ENCODE data around the gene TMEM150A. TPM values are rescaled to one million over a fixed set of nuclear protein-coding genes. Genes with fewer than 3 reads are reported as not detected.

The TMEM150A gene
- total and polyA plus RNA-seq, 2 of the 13 experiments (the other 11 are each of a cell fraction or from before 2014, with no cell fraction given), result 30.1 to 70.4 TPM

DNA sequence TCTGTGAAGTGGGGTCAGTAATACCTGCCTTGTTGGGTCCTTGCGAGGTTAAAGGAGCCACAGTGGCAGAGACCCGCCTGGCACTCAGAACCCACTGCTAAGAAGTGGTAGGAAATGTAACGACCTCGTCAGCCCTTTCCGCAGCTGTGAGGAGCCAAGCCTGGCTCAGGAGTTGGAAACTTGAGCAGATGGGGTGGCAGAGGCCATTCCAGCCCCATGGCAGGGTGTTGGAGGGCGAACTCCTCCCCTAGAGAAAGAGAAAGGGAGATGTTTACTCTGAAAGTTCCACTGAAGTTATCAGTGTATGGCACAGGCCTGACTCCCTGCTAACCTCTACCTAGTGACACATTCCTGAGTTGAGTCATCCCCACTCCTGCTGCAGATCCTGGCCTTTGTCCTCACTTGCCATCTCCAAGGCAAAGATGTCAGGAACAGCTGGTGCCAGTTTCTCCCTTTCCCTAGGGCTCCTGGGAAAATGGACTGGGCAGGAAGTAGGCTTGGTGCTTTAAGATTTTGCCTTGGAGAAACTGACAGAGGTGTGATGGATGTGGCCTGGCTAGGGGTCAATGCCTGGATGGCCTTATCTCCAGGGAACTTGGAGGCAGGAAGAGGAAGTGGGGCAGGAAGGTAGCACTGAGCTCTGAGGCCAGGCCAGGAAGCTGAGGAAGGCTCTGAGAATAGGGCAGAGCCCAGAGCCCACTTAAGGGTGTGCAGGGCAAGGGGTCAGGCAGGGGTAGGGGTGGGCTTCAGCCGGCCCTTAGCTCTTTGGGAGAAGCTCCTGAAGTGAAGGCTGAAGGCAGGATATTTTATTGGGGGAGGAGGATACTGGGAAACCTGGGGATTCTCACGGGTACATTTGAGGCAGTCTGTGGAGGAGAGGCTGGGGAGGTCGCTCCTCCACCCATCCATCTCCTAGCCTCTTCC lies 17.4 kb downstream of the TMEM150A start (continued):
- no peak for TF ChIP-seq NR1H2 (CRISPR knock-in tag; IDR thresholded peaks at IDR 0.05; ENCODE audit: borderline replicate concordance, low read depth)
- TF ChIP-seq, protein P1, sequence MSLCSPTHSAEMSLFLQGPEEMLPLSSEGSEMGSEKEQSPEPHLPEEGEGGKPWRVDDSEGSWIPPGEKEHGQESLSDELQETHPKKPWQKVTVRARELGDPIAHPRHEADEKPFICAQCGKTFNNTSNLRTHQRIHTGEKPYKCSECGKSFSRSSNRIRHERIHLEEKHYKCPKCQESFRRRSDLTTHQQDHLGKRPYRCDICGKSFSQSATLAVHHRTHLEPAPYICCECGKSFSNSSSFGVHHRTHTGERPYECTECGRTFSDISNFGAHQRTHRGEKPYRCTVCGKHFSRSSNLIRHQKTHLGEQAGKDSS (CRISPR knock-in tag; IDR thresholded peaks at IDR 0.05; ENCODE audit: borderline replicate concordance, low read depth), result 0 out of 2 replicates have a peak, but pooled peaks have one; percentile 49
- TF ChIP-seq KLF9 (CRISPR knock-in tag; IDR thresholded peaks at IDR 0.05; ENCODE audit: low read depth), result peak; percentile 7; the same call in 1 of the 2 replicates
- TF ChIP-seq ZNF441 (CRISPR knock-in tag; IDR thresholded peaks at IDR 0.05; ENCODE audit: borderline replicate concordance), result no peak
- peak; percentile 50; the same call in 1 of the 2 replicates for TF ChIP-seq MED13 (CRISPR knock-in tag; IDR thresholded peaks at IDR 0.05)
- TF ChIP-seq, protein P2, sequence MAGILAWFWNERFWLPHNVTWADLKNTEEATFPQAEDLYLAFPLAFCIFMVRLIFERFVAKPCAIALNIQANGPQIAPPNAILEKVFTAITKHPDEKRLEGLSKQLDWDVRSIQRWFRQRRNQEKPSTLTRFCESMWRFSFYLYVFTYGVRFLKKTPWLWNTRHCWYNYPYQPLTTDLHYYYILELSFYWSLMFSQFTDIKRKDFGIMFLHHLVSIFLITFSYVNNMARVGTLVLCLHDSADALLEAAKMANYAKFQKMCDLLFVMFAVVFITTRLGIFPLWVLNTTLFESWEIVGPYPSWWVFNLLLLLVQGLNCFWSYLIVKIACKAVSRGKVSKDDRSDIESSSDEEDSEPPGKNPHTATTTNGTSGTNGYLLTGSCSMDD (CRISPR knock-in tag; IDR thresholded peaks at IDR 0.05), result no peak
- TF ChIP-seq NR2F6 (IDR thresholded peaks at IDR 0.05), result peak; percentile 89
- peak; percentile 94 for TF ChIP-seq NR2F6 (CRISPR knock-in tag; IDR thresholded peaks at IDR 0.05)
- no peak for TF ChIP-seq YY1 (IDR thresholded peaks at IDR 0.05; ENCODE audit: insufficient read depth, insufficient replicate concordance, low read depth, low read length)
- peak; percentile 79 for TF ChIP-seq MLX (CRISPR knock-in tag; IDR thresholded peaks at IDR 0.05)
- TF ChIP-seq, protein P3, sequence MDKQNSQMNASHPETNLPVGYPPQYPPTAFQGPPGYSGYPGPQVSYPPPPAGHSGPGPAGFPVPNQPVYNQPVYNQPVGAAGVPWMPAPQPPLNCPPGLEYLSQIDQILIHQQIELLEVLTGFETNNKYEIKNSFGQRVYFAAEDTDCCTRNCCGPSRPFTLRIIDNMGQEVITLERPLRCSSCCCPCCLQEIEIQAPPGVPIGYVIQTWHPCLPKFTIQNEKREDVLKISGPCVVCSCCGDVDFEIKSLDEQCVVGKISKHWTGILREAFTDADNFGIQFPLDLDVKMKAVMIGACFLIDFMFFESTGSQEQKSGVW (CRISPR knock-in tag; IDR thresholded peaks at IDR 0.05; ENCODE audit: borderline replicate concordance), result no peak
- peak; percentile 39; the same call in 1 of the 2 replicates for TF ChIP-seq ZNF451 (CRISPR knock-in tag; IDR thresholded peaks at IDR 0.05)
- TF ChIP-seq, protein P4, sequence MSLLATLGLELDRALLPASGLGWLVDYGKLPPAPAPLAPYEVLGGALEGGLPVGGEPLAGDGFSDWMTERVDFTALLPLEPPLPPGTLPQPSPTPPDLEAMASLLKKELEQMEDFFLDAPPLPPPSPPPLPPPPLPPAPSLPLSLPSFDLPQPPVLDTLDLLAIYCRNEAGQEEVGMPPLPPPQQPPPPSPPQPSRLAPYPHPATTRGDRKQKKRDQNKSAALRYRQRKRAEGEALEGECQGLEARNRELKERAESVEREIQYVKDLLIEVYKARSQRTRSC (CRISPR knock-in tag; IDR thresholded peaks at IDR 0.05; ENCODE audit: low read depth), result no peak
- no peak; the same call in 1 of the 2 replicates for TF ChIP-seq BCL3 (CRISPR knock-in tag; IDR thresholded peaks at IDR 0.05)
- no peak for TF ChIP-seq REL (CRISPR knock-in tag; conservative IDR thresholded peaks at IDR 0.05)
- TF ChIP-seq ZNF556 (CRISPR knock-in tag; IDR thresholded peaks at IDR 0.05; ENCODE audit: borderline replicate concordance), result peak; percentile 63; the same call in 1 of the 2 replicates
- TF ChIP-seq SOX5 (CRISPR knock-in tag; IDR thresholded peaks at IDR 0.05; ENCODE audit: borderline replicate concordance), result peak; percentile 85
- no peak for TF ChIP-seq TRIM24 (CRISPR knock-in tag; IDR thresholded peaks at IDR 0.05)
- peak; percentile 91 for TF ChIP-seq HOXD1 (CRISPR knock-in tag; IDR thresholded peaks at IDR 0.05)
- TF ChIP-seq, protein P5, sequence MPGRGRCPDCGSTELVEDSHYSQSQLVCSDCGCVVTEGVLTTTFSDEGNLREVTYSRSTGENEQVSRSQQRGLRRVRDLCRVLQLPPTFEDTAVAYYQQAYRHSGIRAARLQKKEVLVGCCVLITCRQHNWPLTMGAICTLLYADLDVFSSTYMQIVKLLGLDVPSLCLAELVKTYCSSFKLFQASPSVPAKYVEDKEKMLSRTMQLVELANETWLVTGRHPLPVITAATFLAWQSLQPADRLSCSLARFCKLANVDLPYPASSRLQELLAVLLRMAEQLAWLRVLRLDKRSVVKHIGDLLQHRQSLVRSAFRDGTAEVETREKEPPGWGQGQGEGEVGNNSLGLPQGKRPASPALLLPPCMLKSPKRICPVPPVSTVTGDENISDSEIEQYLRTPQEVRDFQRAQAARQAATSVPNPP (CRISPR knock-in tag; IDR thresholded peaks at IDR 0.05), result no peak
- peak; percentile 42; the same call in 1 of the 2 replicates for TF ChIP-seq ZFP82 (CRISPR knock-in tag; IDR thresholded peaks at IDR 0.05; ENCODE audit: borderline replicate concordance)
- TF ChIP-seq ZNF775 (CRISPR knock-in tag; IDR thresholded peaks at IDR 0.05; ENCODE audit: borderline replicate concordance), result peak; percentile 95; the same call in 1 of the 2 replicates
